ENCODE results near the gene CHRNB4. TPM values are rescaled to one million over a fixed set of nuclear protein-coding genes. Genes with fewer than 3 reads are reported as not detected.

CHRNB4 gene
- total and polyA plus RNA-seq, 2 donors (not counting 1 experiment from before 2014, with no cell fraction given), result not detected

- H3K4me2 ChIP-seq (replicated peaks; ENCODE audit: low read depth, low read length, poor library complexity, severe bottlenecking), result no peak overlapping the region
- DNase-seq, result no peak
- TF ChIP-seq CTCF (IDR thresholded peaks at IDR 0.05) (no peak), EZH2 (IDR thresholded peaks at IDR 0.05; ENCODE audit: borderline replicate concordance, insufficient read depth, low read depth, low read length, poor library complexity, severe bottlenecking) (no peak)
- peaks cover 12% of the 10 kb centered on the region in 2 donors for H3K4me1 ChIP-seq (ENCODE audit: control insufficient read depth in 2 of 2, insufficient read depth in 2 of 2, low read length in 2 of 2)
- H2AFZ ChIP-seq (ENCODE audit: insufficient read depth, low read depth, low read length, poor library complexity, severe bottlenecking), result no peak overlapping the region
- Mint-ChIP-seq H3K4me3 (no peak overlapping the region), H3K27ac (no peak overlapping the region), H3K27me3 (peaks cover 17% of the 10 kb centered on the region), H3K4me1 (peaks cover 10% of the 10 kb centered on the region), H3K9me3 (ENCODE audit: insufficient read depth) (peaks cover 3% of the 10 kb centered on the region)
- intact Hi-C loops (cut with micrococcal nuclease), result loop anchor here (5.0 kb wide), 2 partner anchors 114 to 544 kb away; no protein-coding TSS in a partner anchor
- no peaks in the 10 kb centered on the region for H3K79me2 ChIP-seq (ENCODE audit: control insufficient read depth, insufficient read depth, low read length)
- no peak overlapping the region for H3K27ac ChIP-seq (ENCODE audit: low read length in 2 of 2)
- H3K27me3 ChIP-seq (replicated peaks in 1 of 4; ENCODE audit: control extremely low read depth in 1 of 4, control insufficient read depth in 3 of 4, insufficient read depth in 4 of 4, low read length in 3 of 4), result peaks cover 0 to 24% (median 4%) of the 10 kb centered on the region in 4 experiments
- CTCF ChIA-PET, result interaction anchor here (0.6 to 3.2 kb wide), 3 partner anchors 22 to 172 kb away, joined by 3 to 30 read pairs (median 3); no protein-coding TSS in a partner anchor
- WGBS (ENCODE audit: insufficient coverage), result 80% methylated on average over 4 of the region's 4 CpGs
- no peak overlapping the region for H3K4me3 ChIP-seq (ENCODE audit: control extremely low read depth in 1 of 5, extremely low read depth in 1 of 5, insufficient read depth in 1 of 5, low read depth in 2 of 5, low read length in 4 of 5)
- H4K20me1 ChIP-seq (ENCODE audit: control insufficient read depth, insufficient read depth, low read length, poor library complexity, severe bottlenecking), result no peaks in the 10 kb centered on the region
- no peaks in the 10 kb centered on the region for H3K36me3 ChIP-seq (replicated peaks in 1 of 2; ENCODE audit: control extremely low read depth in 1 of 2, control insufficient read depth in 1 of 2, extremely low read depth in 1 of 2, insufficient read depth in 2 of 2, low read length in 1 of 2)
- peaks cover 0 to 17% (median 6%) of the 10 kb centered on the region in 3 donors for H3K9me3 ChIP-seq (ENCODE audit: control extremely low read depth in 1 of 3, control insufficient read depth in 2 of 3, insufficient read depth in 1 of 3, low read length in 2 of 3)
- H3K9ac ChIP-seq (ENCODE audit: low read length), result no peak overlapping the region
- ATAC-seq (ENCODE audit: low read depth), result no peak
- POLR2A ChIA-PET, result no interaction called here
These were observed 3.1 kb downstream of the CHRNB4 start for GRCh38 chr15:78637776-78638435.

GRCh38 chr15:78636378-78636859 is 4.6 kb downstream of the CHRNB4 start:
- ChIA-PET POLR2A (no interaction called here), CTCF (interaction anchor here (0.9 to 1.5 kb wide), 2 partner anchors 14 to 72 kb away, joined by 3 to 5 read pairs; no protein-coding TSS in a partner anchor)
- H3K4me1 Mint-ChIP-seq, result peaks cover 8% of the 10 kb centered on the region

More at GRCh38 chr15:78636378-78636859, 4.6 kb downstream of the CHRNB4 start:
- Mint-ChIP-seq H3K4me3 (no peak overlapping the region), H3K27me3 (peaks cover 19% of the 10 kb centered on the region), H3K9me3 (ENCODE audit: insufficient read depth) (peaks cover 3% of the 10 kb centered on the region), H3K27ac (no peak overlapping the region)
- Histone ChIP-seq H4K20me1 (ENCODE audit: control insufficient read depth, insufficient read depth, low read length, poor library complexity, severe bottlenecking) (no peaks in the 10 kb centered on the region), H3K4me1 (ENCODE audit: control insufficient read depth in 2 of 2, insufficient read depth in 2 of 2, low read length in 2 of 2) (peaks cover 10 to 12% of the 10 kb centered on the region in 2 donors), H2AFZ (ENCODE audit: insufficient read depth, low read depth, low read length, poor library complexity, severe bottlenecking) (no peak overlapping the region), H3K79me2 (ENCODE audit: control insufficient read depth, insufficient read depth, low read length) (no peaks in the 10 kb centered on the region), H3K9ac (ENCODE audit: low read length) (no peak overlapping the region), H3K27me3 (replicated peaks in 1 of 4; ENCODE audit: control extremely low read depth in 1 of 4, control insufficient read depth in 3 of 4, insufficient read depth in 4 of 4, low read length in 3 of 4) (peaks cover 0 to 21% (median 4%) of the 10 kb centered on the region in 4 experiments), H3K27ac (ENCODE audit: low read length in 2 of 2) (no peak overlapping the region), H3K4me2 (replicated peaks; ENCODE audit: low read depth, low read length, poor library complexity, severe bottlenecking) (no peak overlapping the region), H3K36me3 (replicated peaks in 1 of 2; ENCODE audit: control extremely low read depth in 1 of 2, control insufficient read depth in 1 of 2, extremely low read depth in 1 of 2, insufficient read depth in 2 of 2, low read length in 1 of 2) (no peaks in the 10 kb centered on the region), H3K4me3 (ENCODE audit: control extremely low read depth in 1 of 5, extremely low read depth in 1 of 5, insufficient read depth in 1 of 5, low read depth in 2 of 5, low read length in 4 of 5) (no peak overlapping the region), H3K9me3 (ENCODE audit: control extremely low read depth in 1 of 3, control insufficient read depth in 2 of 3, insufficient read depth in 1 of 3, low read length in 2 of 3) (peaks cover 0 to 19% (median 6%) of the 10 kb centered on the region in 3 donors)
- ATAC-seq (ENCODE audit: low read depth) (no peak), DNase-seq (no peak)
- TF ChIP-seq EZH2 (IDR thresholded peaks at IDR 0.05; ENCODE audit: borderline replicate concordance, insufficient read depth, low read depth, low read length, poor library complexity, severe bottlenecking), result no peak
- no peak for TF ChIP-seq CTCF (IDR thresholded peaks at IDR 0.05)
- WGBS (ENCODE audit: insufficient coverage), result 88% methylated on average over 2 of the region's 2 CpGs
- intact Hi-C loops (cut with micrococcal nuclease), result loop anchor here (5.0 kb wide), 2 partner anchors 116 to 546 kb away; no protein-coding TSS in a partner anchor
